Fibroblast of skin of abdomen (primary cell): Measurements from ENCODE around the gene IRX4.

ENCODE experiments used
- DNase-seq: peaks from one replicate; pipeline ENCODE4 v3.0.0-alpha.2; 2013

Gene IRX4

DNA sequence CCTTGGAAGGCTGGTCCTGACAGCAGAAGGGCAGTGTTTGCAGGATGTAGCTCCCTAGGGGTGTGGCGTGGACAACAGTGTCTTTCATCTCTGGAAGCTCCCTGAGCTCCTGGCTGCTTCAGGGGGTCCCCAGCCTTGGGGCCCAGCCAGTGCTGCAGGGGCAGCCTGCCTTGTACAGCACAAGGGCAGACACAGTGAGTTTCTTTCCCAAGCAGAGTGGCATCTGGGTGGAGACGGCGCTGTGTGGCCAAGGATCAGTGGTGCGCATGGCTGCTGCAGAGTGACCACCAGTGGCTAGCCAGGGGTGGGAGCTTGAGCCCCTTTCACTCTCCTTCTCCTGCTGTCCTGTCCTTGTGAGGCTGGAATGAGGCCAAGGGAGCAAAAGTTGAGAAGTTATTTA, 7.6 kb upstream of the IRX4 start:
- no peak for DNase-seq

DNA sequence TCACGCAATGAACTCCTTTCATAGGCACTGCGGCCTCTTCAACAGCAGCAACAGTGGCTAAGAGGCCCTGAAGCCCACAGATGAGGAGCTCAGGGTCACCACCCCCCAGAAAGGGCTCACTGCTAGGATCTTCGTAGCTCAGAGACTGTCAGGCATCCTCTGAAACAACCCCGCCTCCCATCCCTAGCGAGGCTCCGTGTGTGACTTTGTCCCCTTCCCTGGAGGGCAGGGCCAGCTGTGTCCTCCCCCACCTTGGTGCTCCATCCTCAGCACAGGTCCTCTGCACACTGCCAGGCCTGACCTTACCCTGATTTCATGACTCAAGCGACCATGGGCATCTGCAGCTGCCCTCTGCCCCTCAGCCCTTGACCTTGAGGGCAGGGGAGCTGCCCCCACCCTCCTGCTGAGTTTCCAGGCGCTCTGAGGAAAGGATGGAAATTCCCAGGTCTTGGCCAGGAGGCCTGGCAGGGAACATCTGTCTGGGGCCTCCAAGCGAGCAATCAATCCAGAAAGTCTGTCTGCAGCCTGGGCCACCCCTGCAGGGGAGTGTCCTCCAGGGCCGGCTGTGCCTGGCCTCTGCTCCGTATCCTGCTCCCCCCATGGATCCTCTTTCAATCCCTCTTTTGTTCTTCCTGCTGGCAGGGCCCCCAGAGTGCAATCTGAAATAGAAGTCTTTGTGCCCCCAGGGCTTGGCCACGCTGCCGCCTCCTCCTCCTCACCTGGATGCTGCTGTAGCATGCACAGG, 6.8 kb upstream of the IRX4 start:
- DNase-seq = no peak

DNA sequence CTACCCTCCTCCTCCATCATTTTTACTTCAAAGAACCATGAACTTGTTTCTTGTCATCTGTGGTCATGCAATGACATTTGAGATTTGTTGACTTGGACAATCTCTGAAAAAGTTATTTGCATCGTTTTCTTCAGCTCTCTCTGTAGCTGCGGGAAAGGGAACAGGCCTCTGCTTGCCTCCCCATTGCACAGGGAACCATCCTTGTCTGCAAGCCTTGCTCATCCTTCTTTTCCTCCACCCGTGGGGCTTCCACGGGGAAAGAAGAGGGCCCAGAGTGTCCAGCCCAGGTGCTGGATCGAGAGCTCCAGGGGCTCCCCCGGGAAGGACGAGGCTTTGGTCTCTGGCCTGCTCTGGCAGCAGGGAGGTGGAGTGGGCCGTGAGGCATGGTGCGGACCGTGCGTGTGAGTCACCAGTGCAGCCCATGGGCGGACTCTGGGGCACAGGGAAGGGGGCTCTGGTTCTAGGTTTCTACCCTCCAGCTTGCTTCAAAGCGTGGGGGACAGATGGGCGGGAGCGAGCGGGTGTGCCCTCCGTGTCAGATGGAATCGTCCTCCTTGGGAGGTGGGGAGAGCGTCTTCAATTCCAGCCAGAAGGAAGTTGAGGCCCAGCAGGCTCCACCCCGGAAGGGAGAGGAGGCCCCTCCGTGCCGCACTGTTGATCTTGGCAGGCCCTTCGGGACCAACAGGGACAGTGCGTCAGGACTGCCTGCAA, 6.0 kb upstream of the IRX4 start:
- no peak for DNase-seq

DNA sequence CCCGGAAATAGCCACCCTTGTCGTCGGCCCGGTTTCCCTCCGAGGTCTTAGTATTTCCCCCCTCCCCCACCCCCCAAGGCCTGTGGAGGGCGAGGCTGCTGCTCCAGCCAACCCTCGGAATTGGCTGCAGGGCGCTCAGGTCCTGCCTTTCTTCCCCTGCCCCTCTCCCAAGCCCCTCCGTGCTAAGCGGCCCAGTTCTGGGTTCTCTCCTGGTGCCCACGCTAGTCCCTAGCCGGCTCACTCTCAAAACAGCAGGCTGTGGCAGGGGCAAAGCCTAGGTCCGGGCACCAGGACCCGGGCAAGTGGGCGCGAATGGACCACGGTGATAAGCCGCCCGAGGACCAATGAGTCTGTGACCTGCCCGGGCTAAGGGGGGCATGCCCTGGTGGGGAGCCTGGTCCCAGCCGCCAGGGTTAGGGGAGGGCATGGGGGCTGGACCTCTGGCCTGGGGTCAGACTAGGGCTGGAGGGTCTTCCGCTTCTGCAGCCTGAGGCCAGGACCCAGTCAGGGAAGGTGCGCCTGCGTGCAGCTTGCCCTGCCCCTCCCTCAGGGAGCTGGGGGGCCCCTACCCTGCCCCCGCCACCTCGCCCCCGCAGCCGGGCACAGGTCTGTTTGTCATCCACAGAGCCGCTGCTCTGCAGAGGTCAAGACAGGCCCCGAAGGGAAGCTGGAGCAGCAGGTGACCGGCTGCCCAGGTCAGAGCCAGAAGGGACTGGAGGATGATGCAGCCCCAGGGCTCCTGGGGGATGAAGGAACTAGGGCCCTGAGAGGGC, 5.0 kb upstream of the IRX4 start:
- DNase-seq = no peak

DNA sequence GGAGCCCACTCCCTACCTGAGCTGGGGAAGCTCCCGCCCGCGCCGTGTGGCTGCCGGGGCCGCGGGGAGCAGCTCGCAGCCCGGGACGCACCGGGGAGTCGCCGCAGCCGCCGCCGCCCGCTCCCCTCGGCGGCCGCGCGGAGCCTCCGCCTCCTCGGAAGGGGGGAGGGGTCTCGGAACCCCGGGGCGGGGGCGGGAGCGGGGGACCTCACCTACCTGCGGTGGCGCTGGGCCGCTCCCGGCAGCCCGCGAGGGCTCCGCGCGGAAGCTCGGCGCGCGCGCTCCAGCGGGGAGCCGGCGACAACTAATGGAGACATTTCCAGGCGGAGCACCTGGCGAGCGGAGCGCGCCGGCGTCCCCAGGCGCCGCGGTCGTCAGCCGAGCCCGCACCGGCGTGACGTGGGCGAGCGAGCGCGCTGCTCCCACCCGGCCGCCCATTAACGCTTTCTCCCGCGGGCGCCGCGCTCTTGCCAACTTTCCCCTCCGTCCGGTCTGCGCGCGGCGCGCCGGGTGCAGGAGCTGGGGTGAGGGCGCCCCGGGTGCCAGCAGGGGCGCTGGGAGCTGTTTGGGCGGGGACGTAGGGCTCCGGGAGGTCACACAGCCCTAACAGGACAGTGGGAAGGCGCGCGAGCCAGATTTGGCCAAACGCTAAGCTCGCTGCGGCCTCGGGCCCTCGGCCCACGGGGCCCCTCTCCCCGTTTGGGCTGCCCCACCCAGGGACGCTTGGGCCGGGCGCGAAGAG, 4.3 kb upstream of the IRX4 start:
- DNase-seq = no peak

DNA sequence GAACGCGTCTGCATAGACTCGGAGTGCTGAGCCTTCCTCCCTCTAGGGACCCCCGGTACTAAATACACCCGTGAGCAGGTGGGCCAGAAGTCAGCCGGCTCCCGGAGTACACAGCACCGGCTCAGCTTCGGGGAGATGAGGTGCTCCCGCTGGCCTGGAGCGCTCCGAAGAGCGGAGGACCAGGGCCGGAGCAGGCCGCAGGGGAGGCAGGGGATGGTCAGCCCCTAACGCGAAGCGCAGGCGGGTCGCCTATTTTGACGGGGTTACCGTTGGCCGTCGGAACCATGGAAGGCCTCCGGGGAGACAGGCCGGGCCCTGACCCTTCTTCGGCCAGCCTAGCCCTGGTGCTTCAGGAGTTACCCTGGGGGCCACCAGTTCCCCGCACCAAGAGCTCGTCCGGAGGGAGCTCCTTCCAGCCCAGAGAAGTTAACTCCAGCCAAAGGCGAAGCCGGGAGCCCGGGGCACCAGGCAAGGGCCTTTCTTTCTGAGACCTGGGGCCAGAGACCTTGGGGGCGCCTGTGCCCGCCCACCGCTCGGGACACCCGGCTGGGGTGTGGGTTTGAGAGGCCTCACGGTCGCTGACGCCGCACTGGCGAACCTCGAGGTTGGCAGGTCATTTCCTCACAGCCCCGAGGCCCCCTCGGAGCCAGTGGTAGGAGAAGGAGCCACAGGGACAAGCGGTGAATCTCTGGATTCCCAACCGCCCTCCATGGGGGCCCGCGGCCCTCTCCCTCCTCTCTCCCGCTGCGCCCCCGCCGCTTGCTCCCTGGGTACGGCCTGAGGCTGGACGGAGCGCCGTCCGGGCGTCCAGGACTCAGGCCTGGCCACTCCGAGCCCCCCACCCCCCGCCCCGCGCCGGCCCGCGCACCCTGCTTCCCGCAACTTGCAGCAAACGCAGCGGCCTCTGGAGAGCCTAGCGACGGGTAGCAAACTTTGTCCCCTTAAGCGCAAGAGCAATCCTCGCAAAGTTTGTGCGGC, 3.4 kb upstream of the IRX4 start:
- no peak for DNase-seq

DNA sequence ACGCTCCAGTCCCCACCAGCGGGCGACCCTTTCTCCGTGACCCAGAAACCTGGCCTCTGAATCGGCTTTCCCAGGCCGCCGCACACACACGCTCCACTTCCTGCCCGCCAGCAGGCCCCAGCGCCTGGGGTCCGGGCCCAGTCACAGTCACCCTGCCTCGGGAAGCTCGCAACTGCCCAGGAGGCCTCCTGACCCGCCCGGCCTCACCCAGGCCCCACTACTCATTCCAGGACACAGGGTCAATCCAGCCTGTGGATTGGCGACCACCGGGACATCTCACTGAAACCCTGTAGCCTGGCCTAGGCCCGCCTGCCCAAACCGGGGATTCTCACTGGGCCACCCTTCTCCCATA, 2.7 kb upstream of the IRX4 start:
- DNase-seq = no peak

DNA sequence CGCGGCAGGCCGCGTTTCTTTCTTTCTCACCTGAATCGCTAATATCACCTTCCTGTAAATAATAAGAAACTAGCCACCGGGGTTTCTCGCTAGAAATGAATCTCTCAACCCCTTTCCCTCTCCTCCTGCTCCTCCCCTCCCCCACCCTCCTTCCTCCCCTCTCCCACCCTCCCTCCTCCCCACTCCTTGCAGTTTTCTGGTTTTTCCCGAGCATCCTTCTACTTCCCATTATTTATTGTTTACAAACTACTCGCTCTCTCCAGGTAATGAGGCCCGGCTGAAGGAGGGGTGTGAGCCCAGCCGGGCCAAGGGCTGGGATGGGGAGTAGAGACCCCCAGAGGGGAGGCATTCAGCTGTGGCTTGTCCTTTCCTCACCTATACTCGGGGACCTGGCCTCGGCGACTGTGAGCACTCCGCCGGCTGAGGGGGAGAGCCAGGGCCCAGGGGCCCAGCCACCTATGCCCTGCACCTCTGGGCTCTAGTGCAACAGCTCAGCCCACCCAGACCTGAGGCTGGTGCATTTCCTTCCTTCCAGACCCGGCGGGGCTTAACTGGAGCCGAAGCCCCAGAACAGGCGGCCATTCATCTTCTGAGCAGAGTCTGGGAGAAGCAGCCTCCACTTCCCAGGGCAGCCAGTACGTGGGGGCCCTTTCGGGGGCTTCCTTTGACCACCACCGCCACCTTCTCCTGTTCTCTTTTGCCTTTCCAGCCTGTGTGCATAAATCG, 2.1 kb upstream of the IRX4 start:
- no peak for DNase-seq

DNA sequence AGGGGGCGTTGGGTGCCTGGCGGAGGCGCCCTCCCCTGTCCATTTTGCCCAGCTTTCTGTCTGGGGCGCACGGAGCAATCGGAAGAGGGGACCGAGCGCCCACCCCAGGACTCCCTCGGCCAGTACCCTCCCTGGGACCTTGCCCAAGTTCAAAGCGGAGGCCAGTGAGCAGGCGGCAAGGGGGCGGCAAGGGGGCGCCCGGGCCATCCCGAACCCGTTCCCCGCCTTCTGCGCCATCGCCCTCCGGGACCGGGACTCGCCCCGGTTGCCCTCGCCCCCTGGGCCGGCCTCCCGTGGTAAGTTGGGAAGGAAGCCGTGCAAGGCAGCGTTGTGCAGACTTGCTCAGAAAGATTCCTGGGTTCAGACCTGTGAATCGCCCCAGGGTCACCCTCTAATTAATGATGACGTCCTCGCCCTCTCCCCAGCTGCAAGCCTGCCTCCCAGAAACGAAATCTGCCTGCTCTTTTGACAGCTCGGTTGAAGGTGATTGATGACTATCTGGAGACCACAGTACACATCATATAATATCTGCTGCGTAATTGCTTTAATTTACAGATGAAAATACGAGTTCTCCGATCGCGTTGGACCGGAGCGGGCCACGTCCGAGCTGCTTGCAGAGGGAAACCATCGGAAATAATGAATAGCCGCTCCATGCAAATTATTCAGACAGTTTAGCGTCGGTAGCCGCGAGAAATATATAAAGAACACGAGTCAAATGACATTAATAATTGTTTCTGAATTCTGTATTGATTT, 1.4 kb upstream of the IRX4 start:
- DNase-seq = no peak

DNA sequence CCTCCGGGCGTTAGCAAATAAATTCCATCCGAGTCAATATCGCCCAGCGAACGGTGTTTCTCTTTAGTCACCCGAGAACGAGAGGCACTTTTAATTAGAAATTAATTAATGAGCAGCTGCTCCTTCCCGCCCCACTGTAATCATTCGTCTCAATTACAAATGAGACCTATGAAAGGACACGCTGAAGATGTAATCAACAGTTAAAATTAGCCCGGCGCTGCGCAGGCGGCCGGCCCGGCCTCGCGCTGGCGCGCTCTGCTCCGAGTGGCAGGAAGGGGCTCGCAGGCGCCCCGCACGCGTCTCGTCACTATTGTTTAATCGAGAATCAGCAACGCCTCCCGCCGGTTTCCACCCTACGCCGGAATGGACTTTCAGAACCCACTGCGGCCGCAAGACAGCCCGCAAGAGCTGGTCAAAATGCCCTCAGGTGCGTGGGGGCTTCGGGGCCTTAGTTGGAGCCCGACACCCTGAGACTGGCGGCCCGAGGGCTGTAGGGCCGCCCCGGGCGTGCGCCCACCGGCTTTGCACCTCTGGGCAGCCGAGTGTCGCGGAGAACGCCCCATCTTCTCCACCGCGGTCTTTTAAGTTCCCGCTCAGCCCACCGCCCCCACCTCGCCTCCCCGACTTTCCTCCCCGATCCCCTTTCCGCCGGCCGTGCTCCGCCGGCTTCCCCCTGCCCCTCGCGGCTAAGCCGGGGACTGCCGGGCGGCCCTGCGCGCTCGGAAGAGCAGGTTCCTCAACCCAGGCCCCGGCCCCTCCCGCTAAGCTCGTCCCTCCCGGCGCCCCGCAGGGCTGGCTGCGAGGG, 597 bp upstream of the IRX4 start:
- DNase-seq = no peak

DNA sequence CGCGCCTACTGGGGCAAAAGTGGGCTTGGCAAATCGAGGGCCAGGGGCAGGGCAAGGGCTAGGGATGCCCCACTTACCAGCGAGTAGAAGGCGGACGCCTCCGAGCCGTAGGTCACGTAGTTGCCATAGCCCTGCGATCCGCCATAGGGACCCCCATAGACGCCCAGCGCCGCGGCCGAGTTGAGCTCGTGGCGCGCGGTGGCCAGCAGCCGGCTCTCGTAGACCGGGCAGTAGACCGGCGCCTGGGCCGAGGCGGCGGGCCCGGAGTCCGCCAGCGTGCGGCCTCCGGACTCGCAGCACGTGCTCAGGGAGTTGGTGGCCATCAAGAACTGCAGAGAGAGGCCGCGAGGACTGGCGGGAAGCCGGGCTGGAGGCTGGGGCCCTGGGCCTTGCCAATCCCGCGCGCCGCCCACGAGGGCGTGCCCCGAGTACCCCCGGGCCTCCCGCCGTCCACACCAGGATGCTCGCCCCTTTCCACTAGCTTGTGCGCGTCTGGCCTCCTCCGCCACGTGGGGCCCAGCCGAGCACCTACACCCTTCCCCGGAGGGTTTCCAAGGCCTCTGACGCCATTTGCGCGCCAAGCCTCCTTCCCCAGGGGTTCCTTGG, 891 bp downstream of the IRX4 start:
- no peak for DNase-seq

DNA sequence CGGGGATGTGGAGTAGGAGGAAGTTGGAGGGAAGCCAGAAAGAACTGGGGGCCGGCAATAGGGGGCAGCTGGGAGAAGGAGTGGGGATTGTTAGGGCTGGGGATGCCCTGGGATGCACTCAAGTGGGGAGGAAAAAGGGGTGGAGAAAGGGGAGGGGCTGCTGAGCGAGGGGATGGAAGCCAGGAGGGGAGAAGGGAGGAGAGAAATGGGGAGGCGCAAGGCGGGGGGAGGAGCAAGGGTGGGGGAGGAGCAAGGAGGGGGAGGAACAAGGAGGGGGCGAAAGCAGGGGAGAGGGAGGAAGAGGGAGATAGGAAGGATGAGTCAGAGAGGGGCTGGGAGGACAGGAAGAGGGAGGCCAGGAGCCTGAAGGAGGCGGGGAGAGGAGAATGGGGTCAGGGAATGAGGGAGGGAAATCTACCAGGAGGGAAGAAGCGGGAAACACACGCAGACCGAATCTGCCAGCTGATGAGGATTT, 1.6 kb downstream of the IRX4 start:
- peak; percentile 14 for DNase-seq

DNA sequence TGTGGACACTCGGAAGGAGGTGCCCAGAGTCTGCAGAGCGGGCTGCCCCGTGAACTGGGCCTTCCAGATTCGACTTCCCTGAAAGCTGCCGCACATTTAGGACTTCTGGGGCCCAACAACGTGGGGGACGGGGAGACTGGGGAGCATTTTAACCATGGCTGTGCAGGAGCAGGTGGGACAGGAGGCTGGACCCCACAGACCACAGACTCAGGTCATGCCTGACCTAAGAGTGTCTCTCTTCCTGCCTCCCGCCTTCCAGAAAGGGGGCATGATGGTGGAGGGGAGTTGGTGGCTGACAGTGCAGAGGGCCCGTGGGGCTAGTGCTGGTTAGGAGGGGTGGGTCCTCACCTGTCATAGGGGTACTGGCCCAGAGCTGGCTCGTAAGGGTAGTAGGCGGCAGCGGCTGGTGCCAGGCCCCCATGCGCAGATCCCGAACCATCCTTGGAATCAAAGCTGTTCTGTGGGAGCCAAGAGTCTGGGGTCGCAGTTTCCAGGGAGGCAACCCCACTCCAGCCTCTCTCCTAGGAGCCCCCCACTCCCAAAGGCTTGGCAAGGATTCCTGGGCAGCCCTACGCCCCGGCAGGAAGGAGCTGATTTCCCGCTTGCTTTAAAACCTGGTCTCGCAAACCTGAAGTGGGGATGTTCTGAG, 2.2 kb downstream of the IRX4 start:
- no peak for DNase-seq

DNA sequence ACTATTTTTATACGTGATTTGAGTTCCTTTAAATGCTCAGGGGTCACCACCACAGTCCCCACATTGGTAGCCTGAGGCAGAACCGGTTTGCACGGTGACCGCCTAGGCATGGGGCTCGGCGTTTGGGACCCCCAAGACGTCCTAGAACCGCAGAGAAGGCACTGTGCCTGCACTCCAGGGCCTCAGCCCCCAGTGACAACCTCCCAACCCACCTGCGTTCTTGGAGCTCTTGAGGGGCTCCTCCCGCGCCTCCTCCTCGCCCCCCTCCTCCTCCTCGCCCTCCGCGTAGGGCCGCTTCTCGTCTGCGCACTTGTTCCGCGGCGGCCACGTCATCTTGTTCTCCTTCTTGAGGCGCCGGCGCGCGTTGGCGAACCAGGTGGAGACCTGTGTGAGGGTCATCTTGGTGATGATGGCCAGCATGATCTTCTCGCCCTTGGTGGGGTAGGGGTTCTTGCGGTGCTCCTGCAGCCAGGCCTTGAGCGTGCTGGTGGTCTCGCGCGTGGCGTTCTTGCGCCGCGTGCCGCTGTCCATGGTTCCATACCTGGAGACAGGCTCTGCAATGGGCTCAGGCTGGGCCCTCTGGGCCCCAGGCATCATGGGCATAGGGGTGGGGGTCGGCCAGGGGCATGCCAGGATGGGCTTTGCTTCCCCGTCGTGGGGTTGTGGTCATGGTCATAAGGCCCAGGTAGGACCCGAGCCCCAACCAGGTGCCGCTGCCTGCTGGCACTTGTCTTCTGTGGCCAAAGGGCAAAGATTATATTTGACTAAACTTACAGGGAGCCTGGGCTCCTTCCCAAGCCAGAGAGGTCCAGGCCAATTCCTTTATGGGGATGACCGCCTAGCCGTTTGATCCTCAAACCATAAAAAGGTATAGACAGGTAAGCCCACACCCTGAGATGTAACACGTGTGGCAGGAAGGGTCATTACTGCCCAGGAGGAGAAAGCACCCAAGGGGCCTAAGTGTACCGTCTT, 3.1 kb downstream of the IRX4 start:
- no peak for DNase-seq

DNA sequence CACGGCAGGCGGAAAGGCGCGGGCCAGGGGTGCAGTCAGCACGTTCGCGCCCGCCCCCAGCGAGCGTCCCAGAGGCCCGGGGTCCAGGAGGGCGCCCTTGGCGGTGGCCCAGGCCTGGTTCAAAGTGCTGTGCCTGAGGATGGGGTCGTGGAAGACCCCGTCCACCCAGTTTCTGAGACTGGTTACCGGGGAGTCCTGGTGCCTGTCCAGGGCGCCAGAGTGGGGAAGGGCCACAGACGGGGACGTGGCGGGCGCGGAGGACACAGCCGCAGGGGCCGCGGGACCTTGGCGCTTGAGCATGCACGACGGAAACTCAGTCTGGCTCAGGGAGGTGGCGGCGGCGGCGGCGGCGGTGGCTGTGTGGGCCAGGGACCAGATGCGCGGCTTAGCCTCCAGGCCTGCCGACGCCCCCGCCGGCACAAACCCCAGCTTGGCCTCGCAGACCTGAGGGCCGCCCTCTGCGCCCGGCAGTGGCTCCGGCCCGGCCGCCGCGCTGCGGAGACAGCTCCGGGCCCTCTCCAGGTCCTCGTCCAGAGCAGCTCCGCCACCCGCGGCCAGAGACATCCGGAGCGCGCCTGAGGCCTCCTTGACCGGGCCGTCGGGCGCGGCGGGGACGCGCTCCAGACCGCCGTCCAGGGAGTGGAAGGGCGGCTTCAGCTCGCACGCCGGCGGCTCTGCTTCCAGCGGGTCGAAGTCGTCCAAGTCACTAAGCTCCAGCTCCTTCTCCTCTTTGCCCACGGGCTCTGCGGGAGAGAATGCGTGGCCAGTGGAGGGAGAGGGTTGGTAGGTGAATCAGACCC, 4.5 kb downstream of the IRX4 start:
- DNase-seq = no peak
